GM19099 (cell line): ENCODE measurements around the gene MAMLD1.

Experiments used
- POLR2A ChIP-seq: IDR thresholded peaks from 3 replicates; pipeline ENCODE4 v1.6.1; 2011; ENCODE audit warnings: low read depth; ENCODE audit not compliant: insufficient read length; ENCODE audit errors: extremely low read depth

MAMLD1 gene

DNA sequence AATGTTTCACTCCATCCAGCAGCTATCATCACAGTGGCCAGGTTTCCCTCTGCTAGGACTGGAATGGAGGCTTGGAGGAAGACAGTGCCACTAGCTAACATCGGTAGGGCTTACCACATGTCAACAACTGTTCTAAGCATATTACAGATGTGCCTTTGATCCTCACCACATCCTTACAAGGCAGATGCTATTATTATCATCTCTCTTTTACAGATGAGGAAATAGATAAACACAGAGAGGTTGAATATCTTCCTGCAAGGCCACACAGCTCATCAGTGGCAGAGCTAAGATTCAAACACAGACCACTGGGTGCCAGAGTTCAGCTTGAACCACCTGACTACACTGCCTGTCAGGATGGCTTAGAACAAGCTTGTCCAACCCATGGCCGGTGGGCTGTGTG, 47.4 kb downstream of the MAMLD1 start:
- no peak for TF ChIP-seq POLR2A

DNA sequence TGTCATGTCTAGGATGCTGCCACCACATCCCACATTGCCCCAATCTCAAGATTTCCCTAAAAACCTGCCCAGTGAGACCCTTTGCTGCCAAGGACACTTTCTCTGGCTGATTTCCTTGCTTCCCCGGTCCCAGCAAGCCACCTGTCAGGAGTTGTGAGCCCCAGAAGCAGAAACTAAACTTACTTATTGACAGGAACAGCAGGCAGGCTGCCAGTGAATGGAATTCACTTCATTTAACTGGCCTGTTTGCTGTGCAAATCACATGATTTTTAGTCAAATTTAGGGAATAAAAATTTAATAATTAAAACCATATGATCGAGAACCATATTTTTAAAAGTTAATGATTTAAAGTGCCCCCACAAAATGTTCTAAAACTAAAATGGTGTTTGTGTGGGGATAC, 48.5 kb downstream of the MAMLD1 start:
- no peak for TF ChIP-seq POLR2A

DNA sequence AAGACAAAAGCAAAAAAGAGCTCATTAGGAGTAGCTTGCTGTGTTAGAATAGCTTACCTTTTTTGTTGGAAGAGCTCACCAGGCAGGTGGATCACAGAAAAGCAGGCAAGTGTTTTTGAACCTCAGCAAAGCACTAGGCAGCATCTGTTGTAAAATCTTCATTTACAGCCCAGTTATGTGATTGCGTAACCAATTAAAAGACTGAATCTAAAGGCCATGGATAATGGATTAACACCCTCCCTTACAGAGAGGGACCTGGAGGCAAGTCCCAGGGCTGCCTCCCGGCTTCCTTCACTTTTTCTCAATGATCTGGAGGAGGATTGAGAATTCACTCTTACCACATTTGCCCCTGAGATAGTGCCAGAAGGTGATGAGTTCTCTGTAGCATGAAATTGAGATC, 51.1 kb downstream of the MAMLD1 start:
- no peak for TF ChIP-seq POLR2A

DNA sequence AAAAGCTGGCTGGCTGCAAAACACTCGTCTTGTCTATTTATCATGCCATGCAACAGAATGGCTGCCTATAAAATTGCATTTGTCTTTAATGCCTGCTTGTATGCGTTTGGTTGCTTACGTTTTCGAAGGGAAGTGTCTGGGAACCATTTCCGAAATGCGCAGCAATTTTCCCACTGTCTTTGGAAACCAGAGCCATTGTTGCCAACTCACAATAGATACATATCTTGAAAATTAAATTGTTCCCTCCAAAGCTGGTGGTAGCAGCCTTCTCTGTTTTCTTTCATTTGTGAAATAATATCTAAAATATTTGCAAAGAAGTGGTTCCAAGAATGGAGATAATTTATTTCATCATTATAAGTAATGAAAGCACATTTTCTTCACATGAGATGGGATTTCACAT, 53.4 kb downstream of the MAMLD1 start:
- no peak for TF ChIP-seq POLR2A

DNA sequence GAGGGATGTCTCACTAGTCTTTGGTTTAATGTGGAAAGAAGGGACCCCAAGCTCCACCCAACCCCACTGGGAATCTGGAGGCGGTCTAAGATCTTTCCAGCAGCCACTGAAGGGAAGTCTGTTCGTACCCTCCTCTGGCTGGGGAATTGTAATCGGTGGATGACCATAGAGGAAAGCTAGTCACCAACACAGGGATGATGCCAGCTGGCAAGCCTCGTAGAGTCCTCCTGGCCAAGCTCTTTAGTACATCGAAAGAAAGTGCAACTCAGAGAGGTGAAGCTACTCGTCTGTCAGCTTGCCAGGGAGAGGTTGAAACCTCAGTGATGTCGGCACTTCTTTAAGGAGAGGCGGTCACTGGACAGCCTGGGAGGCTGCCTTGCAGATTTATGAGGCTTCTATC, 58.7 kb downstream of the MAMLD1 start:
- TF ChIP-seq POLR2A = no peak

DNA sequence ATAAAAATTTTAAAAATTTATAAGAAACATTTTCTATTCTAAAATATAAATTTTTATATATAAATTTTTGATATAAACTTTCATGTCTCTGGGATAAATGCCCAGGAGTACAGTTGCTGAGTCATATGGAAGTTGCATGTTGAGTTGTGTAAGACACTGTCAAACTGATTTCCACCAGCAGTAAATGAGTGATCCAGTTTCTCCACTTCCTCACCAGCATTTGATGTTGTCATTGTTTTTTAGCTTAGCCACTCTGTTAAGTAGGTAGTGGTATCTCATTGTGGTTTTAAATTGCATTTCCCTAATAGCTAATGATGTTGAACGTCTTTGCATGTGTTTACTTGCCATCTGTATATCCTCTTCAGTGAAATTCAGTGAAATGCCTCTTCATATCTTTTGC, 66.5 kb downstream of the MAMLD1 start:
- TF ChIP-seq POLR2A = no peak

DNA sequence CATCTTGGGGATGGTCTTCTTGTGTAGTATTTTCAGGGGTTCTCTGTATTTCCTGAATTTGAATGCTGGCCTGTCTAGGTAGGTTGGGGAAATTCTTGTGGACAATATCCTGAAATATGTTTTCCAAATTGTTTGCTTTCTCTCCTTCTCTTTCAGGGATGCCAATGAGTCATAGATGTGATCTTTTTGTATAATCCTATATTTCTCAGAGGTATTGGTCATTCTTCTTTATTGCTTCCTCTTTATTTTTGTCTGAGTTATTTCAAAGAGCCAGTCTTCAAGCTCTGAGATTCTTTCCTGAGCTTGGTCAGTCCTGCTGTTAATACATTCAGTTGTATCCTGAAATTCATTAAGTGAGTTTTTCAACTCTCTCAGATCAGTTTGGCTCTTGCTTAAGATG, 73.1 kb downstream of the MAMLD1 start:
- TF ChIP-seq POLR2A = no peak

DNA sequence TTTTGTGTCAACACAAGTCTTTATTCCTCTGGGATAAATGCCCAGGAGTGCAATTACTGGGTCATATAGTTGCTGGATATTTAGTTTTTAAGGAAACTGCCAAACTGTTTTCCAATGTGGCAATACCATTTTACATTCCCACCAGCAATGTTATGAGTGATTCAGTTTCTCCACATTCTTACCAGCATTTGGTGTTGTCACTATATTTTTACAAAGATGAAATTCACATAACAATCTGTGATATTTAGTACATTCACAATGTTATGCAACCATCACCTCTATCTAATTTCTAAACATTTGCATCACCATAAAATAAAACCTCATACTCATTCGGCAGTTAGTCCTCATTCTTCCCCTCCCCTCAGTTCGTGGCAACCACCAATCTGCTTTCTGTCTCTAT, 75.0 kb downstream of the MAMLD1 start:
- no peak for TF ChIP-seq POLR2A

DNA sequence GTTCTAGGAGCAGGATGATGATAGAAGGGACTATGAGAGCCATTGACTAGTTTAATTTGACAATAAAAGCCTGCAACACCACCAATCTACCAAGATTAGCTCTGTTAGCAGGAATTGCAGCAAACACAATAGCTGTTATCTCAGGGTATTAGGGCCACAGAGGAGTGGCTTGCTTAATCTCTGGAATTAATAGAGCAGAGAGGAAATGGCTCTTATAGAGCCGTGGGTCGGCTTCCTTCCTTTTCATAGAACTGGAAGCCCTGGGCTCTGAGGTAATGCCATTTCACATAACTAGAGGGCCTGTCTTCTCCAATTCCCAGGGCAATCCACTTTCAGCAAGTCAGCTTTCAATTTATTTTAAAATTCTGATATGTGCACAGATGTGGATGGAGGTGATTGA, 83.0 kb downstream of the MAMLD1 start:
- TF ChIP-seq POLR2A = no peak

DNA sequence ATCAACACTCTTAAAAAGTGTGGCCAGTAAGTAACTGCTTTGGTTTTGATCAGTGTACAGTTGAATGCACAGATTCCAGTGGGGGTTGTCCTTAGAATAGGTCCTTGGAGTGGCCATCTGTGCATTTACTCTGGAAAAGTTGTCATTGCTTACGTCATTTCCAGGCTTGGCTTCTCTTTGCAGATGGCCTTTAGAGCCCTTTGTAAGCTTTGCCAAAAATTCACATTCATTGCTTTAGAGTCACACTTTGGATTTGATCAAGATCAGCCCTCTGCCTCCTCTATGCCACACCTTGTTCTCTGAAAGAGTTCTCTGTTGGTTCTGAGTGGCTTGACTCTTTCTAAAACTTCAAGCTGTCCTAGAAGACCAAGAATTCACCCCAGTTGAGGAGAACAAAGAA, 83.9 kb downstream of the MAMLD1 start:
- TF ChIP-seq POLR2A = no peak

DNA sequence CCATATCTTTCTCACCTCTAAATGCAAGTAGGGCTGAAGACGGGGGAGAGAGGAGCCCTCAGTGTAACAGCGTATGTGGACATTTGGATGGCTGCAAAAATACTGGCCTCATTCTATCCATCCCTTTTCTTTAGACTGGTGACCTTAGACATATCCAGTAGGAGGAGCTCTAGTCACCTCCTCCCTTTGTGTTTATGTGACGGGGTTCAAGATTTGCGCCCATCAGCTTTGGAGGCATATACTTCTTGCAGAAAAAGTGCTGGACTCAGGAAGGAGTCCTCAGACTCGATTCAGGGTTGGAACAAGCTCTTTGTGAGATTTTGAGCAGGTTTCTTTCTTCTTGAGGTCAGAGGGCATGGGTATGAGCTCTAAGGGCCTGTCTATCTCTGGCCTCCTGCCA, 86.2 kb downstream of the MAMLD1 start:
- no peak for TF ChIP-seq POLR2A

DNA sequence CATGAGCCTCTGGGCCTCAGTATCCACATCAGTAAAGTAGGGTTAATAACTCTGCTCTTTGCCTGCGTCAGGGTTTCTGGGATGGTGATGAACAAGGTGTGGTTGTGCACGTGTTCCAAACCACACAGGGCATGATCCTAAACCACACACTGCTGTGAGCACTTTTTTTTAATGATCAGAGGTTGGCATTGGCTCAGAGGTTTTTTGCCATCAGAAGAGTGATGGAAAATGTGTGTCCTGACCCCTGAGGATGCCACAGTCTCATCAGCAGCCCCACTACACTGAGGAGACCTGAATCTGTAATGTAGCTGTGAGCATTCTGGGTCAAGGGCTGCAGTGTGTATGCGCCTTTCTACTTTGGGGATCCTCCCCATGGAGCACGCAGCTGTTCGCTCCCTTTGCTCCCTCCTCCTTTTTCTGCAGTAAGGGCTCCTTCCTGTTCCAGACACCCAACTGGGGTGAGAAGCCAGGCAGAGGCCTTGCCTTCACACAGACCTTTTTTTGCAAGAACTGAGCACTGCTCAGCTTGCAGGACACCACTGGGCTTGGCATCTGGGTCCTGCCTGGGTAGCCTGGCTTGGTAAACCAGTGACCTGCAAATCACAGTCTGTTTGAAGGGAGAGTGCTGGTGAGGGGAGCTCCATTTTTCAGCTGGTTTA, 87.5 kb downstream of the MAMLD1 start:
- no peak for TF ChIP-seq POLR2A

DNA sequence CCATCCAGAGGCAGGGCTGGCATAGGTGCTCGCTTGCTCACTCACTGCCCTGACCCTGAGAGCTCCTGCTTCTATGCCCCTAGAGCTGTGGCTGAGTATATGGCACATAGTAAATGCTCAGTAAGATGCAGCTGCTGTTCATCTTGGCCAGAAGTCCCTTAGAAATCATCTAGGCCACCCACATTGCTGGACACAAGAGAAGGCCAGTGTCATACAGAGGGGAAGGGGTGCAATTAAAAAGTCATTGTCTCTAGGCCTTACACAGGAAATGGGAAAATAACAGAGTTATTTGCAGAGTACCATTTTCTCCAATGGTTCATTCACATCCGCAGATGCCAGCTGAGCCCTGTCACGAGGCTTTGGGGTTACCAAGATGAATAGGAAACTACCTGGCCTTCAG, 88.8 kb downstream of the MAMLD1 start:
- TF ChIP-seq POLR2A = no peak

DNA sequence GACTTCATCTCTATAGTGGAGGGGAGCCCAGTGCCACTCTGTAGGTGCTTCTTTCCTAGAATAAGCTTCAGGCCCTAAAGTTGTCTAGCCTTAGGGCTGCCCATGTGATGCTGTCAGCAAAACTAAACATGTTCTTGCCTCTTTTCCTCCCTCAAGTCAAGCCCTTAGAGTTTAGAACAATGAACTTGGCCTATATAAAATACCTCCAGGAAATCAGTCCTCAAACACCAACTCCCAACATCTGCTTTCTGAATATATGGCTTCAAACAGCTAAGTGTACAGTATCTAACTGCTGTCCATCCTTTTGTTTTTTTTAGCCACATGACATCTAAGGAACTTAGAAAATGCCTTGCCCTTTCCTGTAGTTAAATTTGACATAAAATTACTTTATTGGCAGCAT, 91.0 kb downstream of the MAMLD1 start:
- no peak for TF ChIP-seq POLR2A

DNA sequence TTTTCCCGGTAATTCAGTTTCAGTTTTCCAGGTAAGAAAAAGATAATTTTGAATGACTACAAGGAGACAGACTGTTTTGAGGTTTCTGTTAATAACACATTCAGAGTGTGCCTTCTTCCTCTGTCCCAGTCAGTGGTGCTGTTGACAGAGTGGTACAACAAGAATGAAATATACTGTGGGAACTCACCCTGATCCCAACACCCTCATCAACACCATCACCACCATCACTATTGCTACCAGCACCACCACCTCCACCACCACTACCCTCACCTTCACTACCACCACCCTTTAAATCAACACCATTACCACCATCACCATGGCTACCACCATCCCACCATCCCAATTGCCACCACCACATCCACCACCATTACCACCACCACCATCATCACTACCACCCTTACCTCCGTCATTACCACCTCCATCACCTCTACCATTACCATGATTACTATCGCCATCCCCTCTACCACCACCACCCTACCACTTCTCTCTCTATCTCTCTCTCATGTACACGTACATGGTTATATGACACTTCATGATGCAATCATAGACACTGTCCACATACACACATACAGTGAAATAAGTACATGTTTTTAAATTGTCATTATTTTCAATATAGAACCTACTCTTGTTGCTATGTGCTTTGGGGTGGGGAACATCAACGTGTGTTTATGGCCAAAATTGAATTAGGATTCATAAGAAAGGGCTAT, 91.5 kb downstream of the MAMLD1 start:
- no peak for TF ChIP-seq POLR2A

DNA sequence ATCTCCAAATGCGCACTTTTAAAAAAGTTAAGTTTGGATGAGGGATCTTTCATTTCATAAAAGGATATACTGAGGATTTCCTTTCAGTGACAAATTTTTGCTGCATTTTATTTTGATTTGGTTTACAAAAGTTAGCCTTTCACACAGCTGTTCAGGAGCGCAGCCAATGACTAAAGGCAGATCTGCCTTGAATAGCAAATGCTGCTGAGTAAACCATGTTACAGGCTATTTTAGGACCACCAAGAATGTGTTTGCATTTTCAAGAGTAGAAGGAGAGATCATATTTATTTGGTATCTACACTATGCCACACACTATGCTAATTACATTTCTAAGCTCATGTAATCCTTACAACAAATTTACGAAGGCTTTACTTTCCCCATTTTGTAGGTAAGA, 92.1 kb downstream of the MAMLD1 start:
- no peak for TF ChIP-seq POLR2A

DNA sequence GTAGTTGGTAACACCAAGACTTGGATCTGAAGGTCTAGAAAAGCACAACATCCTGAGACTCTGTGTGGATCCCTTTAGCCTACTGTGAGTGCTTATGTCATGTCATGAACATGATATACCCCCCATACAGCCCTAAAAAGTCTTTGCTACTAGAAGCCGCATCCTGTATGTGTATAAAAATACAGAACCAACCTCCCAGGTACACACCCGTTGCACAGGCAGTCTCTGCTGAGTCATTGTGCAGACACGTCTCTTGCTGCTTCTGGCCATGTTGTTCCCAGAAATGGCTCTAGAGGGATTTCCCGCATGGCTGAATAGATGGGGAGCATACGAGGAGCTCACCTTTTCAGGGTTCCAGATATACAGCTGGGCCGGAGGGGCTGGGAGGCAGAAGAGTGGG, 93.3 kb downstream of the MAMLD1 start:
- no peak for TF ChIP-seq POLR2A

DNA sequence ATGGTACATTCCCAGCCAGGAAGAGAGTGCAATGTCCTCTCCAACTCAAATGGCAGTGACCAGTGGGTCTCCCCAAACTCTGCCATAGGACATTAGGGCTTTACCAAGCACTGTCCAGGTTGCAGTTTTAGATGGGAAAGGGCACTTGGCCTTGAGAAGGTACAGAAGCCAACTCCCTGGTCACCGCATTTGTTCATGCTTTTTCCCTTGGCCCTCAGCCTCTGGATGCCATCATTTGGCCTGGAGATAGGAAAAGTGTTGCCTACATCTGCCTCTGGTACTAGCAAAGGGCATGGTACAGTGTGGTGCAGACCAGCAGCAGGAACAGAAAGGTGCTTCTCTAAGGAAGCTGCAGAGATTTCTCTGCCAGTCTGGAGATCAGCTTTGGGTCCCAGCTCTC, 93.8 kb downstream of the MAMLD1 start:
- no peak for TF ChIP-seq POLR2A

DNA sequence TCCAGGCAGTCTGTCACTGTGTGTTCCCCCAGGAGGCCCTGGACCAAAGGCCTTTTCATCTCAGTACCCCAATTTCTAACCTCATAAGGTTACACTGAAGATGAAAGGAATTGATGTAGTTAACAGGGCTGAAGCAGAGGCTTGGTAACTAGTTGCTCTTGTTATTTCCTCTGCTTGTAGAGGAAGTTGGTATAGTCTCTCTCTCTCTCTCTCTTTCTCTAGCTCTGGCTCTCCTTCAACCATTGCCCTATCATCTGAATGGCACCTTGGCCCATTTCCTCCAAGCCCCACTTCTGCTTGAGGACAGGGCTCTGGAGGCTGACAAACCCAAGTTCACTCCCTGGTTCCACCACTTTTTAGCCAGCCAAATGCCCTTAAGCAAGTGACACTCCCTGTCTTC, 96.1 kb downstream of the MAMLD1 start:
- TF ChIP-seq POLR2A = no peak
